HepG2 (cell line): Measurements from ENCODE around the gene HK2. TPM values are rescaled to one million over a fixed set of nuclear protein-coding genes. Genes with fewer than 3 reads are reported as not detected.

Experiments
- CENPBD1 ChIP-seq: sonication (generic); formaldehyde crosslinking; IDR thresholded peaks from 2 replicates; pipeline ENCODE4 v1.8.0; 2022; ENCODE audit warnings: missing genetic modification reagents, low read depth, mild to moderate bottlenecking, borderline replicate concordance
- CHCHD3 ChIP-seq: sonication (generic); formaldehyde crosslinking; IDR thresholded peaks from 2 replicates; pipeline ENCODE4 v1.8.0; 2022; ENCODE audit warnings: mild to moderate bottlenecking, missing genetic modification reagents, moderate library complexity
- GATA4 ChIP-seq: sonication (generic); IDR thresholded peaks from 2 replicates; pipeline ENCODE4 v1.6.1; 2016; ENCODE audit warnings: antibody characterized with exemption, low read depth, borderline replicate concordance
- GFI1 ChIP-seq: sonication (generic); formaldehyde crosslinking; IDR thresholded peaks from 2 replicates; pipeline ENCODE4 v1.5.0; 2020; ENCODE audit warnings: missing genetic modification reagents, mild to moderate bottlenecking, borderline replicate concordance
- HNRNPK ChIP-seq: fragments of 200-400 bp; formaldehyde crosslinking; IDR thresholded peaks from 2 replicates; pipeline ENCODE4 v1.6.1; 2018; ENCODE audit warnings: low read length, low read depth, moderate library complexity, mild to moderate bottlenecking; ENCODE audit not compliant: poor library complexity, severe bottlenecking
- JARID2 ChIP-seq: sonication (generic); formaldehyde crosslinking; IDR thresholded peaks from 2 replicates; pipeline ENCODE4 v1.8.1; 2023; ENCODE audit warnings: missing genetic modification reagents, inconsistent platforms; ENCODE audit not compliant: insufficient replicate concordance
- KDM3A ChIP-seq: IDR thresholded peaks from 2 replicates; pipeline ENCODE4 v1.6.1; 2018; ENCODE audit warnings: low read depth, missing compliant biosample characterization
- MAF1 ChIP-seq: sonication (generic); formaldehyde crosslinking; IDR thresholded peaks from 2 replicates; pipeline ENCODE4 v1.5.0; 2020; ENCODE audit warnings: missing genetic modification reagents, borderline replicate concordance
- NCOR1 ChIP-seq: fragments of 200-600 bp; sonication (generic); IDR thresholded peaks from 2 replicates; pipeline ENCODE4 v1.7.0; 2017; ENCODE audit warnings: antibody characterized with exemption, low read length, borderline replicate concordance
- NR2F1 ChIP-seq, 2 experiments: fragments of 450-650 bp in 1 of 2; formaldehyde crosslinking in 1 of 2; IDR thresholded peaks; 2 replicates each; pipeline versions ENCODE4 v1.5.0 to v1.6.1; 2016 to 2020; ENCODE audit warnings: mild to moderate bottlenecking in 1 of 2, missing compliant biosample characterization in 1 of 2, missing genetic modification reagents in 1 of 2, moderate library complexity in 1 of 2
- NR2F2 ChIP-seq: IDR thresholded peaks from 2 replicates; pipeline ENCODE4 v1.6.1; 2012; ENCODE audit warnings: low read depth, inconsistent platforms, borderline replicate concordance
- PHF21A ChIP-seq: sonication (generic); formaldehyde crosslinking; IDR thresholded peaks from 2 replicates; pipeline ENCODE4 v1.5.0; 2020; ENCODE audit warnings: mild to moderate bottlenecking, missing genetic modification reagents
- POGK ChIP-seq: sonication (generic); formaldehyde crosslinking; conservative IDR thresholded peaks from 2 replicates; pipeline ENCODE4 v1.8.0; 2022; ENCODE audit warnings: mild to moderate bottlenecking, moderate library complexity, missing genetic modification reagents
- SNRNP70 ChIP-seq: fragments of 200-400 bp; formaldehyde crosslinking; IDR thresholded peaks from 2 replicates; pipeline ENCODE4 v1.6.1; 2017; ENCODE audit warnings: mild to moderate bottlenecking, low read depth, low read length, moderate library complexity
- ZBED4 ChIP-seq: sonication (generic); formaldehyde crosslinking; IDR thresholded peaks from 2 replicates; pipeline ENCODE4 v1.4.0; 2020; ENCODE audit warnings: missing genetic modification reagents, borderline replicate concordance
- ZNF232 ChIP-seq: sonication (generic); formaldehyde crosslinking; IDR thresholded peaks from 2 replicates; pipeline ENCODE4 v1.4.0; 2020; ENCODE audit warnings: missing genetic modification reagents, borderline replicate concordance
- ZNF253 ChIP-seq: sonication (generic); formaldehyde crosslinking; IDR thresholded peaks from 2 replicates; pipeline ENCODE4 v1.8.0; 2022; ENCODE audit warnings: mild to moderate bottlenecking, missing genetic modification reagents, borderline replicate concordance
- ZNF30 ChIP-seq: sonication (generic); formaldehyde crosslinking; IDR thresholded peaks from 2 replicates; pipeline ENCODE4 v1.5.0; 2020; ENCODE audit warnings: mild to moderate bottlenecking, missing genetic modification reagents
- ZNF513 ChIP-seq: sonication (generic); formaldehyde crosslinking; conservative IDR thresholded peaks from 2 replicates; pipeline ENCODE4 v1.5.0; 2020; ENCODE audit warnings: missing genetic modification reagents
- ZNF552 ChIP-seq: sonication (generic); formaldehyde crosslinking; IDR thresholded peaks from 2 replicates; pipeline ENCODE4 v1.9.0; 2022; ENCODE audit warnings: missing genetic modification reagents, mild to moderate bottlenecking, borderline replicate concordance
- ZNF652 ChIP-seq: IDR thresholded peaks from 2 replicates; pipeline ENCODE4 v1.6.1; 2016; ENCODE audit warnings: low read depth, borderline replicate concordance
- ZZZ3 ChIP-seq: sonication (generic); formaldehyde crosslinking; IDR thresholded peaks from 2 replicates; pipeline ENCODE4 v1.4.0; 2020; ENCODE audit warnings: missing genetic modification reagents, mild to moderate bottlenecking, borderline replicate concordance
- polyA plus RNA-seq, 8 experiments: library from polyadenylated mRNA; depleted of rRNA in 3 of 8; stranded (reverse) in 7 of 8; unstranded in 1 of 8; fragments of >200 nt; fragmentation: Illumina TruSeq in 4 of 8; extraction: Trizol in 4 of 8; gene quantifications; 2 replicates each; pipeline versions ENCODE4 v1.2.1 to v1.2.3, GENCODE V29; 2011 to 2016; ENCODE audit warnings: low read depth in 4 of 8, missing spikeins in 1 of 8, mixed read lengths in 1 of 8; ENCODE audit not compliant: insufficient read depth in 1 of 8
- total RNA-seq, 5 experiments: library from RNA; depleted of rRNA; stranded (reverse); fragments of >200 nt; fragmentation: Illumina TruSeq; extraction: Trizol; gene quantifications; 2 replicates each; pipeline ENCODE4 v1.2.3, GENCODE V29; 2016; ENCODE audit warnings: low read depth in 1 of 5

The HK2 gene
- total and polyA plus RNA-seq, 2 of the 13 experiments (the other 11 are each of a cell fraction or from before 2014, with no cell fraction given) = 13.2 to 101 TPM

- TF ChIP-seq ZBED4 (CRISPR knock-in tag) (0 out of 2 replicates have a peak, but pooled peaks have one; percentile 66), JARID2 (CRISPR knock-in tag) (no peak), ZNF552 (CRISPR knock-in tag) (0 out of 2 replicates have a peak, but pooled peaks have one; percentile 48), CENPBD1 (CRISPR knock-in tag) (no peak), POGK (peak; percentile 68; the same call in 1 of the 2 replicates), ZNF30 (no peak), CHCHD3 (no peak), ZNF253 (peak; percentile 44; the same call in 1 of the 2 replicates), ZNF232 (peak; percentile 68; the same call in 1 of the 2 replicates), MAF1 (CRISPR knock-in tag) (no peak), PHF21A (CRISPR knock-in tag) (peak; percentile 76; the same call in 1 of the 2 replicates), ZNF513 (CRISPR knock-in tag) (no peak), SNRNP70 (no peak), GATA4 (peak; percentile 97), NR2F2 (peak; percentile 87), HNRNPK (no peak), NR2F1 (CRISPR knock-in tag; IDR thresholded peaks at IDR 0.05) (0 out of 4 replicates have a peak, but pooled peaks of 1 of the 2 experiments have one; percentile 46), KDM3A (CRISPR knock-in tag) (no peak), NCOR1 (peak; percentile 40; the same call in 1 of the 2 replicates), ZNF652 (CRISPR knock-in tag) (no peak), ZZZ3 (no peak), GFI1 (CRISPR knock-in tag) (peak; percentile 99)
Measured at GRCh38 chr2:74856004-74856578, 22.2 kb downstream of the HK2 start (continued).
